GM18858 (cell line): ENCODE results near the gene TMEM132D.

Experiments
- ATAC-seq: cut with Tn5 transposase; IDR thresholded peaks from one replicate; pipeline ENCODE4 v1.9.1; 2021; ENCODE audit not compliant: unreplicated experiment

Gene TMEM132D

GRCh38 chr12:129483111-129483893 lies 420.5 kb downstream of the TMEM132D start:
- ATAC-seq: no peak

DNA sequence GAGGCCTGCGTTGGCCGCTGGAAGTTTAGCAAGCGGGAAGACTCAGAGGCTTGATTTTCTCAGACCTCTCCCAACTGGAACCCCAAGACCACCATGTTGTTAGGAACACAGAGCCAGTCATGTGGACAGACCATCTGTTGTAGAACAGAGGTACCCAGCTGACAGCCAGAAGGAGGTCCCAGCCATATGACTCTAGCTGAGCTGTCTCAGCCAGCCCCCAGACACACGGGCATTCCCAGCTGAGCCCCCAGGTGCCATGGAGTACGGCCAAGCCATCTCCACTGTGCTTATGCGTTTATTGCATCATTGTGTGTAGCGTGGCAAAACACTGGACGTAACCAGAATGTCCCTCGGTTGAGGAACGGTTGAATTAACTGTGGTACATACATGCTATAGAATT lies 421.9 kb downstream of the TMEM132D start:
- no peak for ATAC-seq

DNA sequence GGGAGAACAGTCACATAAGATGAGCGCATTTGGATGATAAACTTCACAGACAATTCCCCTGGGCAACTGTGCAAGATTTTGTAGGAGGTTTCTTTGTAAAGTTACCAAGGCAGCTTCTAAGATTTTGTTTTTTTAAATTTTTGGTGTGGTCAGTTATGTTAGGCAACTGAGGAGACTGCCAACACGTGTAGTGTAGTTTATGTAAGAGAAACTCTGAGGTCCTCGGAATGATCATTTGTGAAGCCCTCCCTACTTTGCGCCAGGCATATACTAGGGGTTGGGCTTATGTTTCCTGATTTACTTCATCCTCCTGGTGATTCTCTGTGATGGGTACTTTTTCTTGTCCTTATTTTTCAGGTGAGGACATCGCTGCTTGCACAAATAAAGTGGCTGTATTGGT lies 433.6 kb downstream of the TMEM132D start:
- no peak for ATAC-seq

DNA sequence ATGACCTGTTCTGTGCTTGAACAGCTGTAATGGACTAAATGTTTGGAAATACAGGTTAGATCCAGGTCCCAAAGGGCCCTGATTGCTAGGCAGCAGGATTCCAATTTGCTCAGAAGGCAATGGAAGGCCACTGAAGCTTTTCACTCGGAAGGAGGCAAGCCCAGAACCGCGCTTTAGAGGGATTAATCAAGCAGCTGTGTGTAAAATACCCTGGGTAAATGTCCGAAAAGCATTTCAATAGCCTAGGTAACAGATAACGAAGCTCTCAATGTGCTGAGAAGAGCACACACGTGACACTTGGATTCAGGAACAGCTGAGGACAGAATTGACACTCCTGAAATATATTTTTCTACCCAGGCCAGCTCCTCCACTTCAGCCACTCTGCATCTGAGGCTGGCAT lies 436.1 kb downstream of the TMEM132D start:
- ATAC-seq: no peak

GRCh38 chr12:129467289-129467688 lies 436.5 kb downstream of the TMEM132D start:
- no peak for ATAC-seq

GRCh38 chr12:129466499-129466898 lies 437.3 kb downstream of the TMEM132D start:
- ATAC-seq: no peak

DNA sequence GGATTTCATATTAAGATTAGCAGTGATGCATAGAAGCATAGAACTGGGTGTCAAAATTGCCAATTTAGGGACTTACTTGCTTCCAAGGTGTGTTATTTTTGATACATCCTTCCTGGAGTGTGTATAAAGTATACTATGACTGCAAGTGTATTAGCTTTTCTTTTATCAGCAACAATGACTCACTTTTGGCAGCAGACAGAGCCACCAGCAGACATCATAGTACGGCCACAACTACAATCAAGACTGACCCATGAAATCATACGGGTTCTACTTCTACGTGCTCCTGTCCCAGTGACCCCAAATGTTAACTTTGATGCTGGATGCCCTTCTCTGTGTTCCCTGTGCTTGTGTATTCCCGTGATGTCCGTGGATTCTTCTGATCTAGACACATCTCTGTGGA lies 443.9 kb downstream of the TMEM132D start:
- ATAC-seq: no peak

GRCh38 chr12:129446696-129447095 lies 457.1 kb downstream of the TMEM132D start:
- no peak for ATAC-seq

DNA sequence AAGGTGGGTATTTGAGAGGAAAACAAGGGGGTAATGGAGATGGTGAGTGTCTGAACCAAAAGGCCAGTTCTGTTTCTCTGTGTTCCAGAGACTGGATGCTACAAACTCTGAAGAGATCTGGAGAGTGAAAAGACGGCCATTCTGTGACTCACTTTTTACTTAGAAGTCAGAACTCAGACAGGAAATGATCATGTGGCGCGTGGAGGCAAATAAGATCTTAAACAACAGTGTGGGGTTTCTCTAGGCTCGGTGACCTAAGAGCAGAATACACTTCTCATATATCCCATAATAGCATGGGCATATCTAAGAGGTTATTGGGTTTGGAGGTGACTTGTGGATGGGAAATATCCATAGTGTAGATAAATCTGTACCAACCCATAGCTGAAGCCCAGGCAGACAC lies 463.5 kb downstream of the TMEM132D start:
- no peak for ATAC-seq

DNA sequence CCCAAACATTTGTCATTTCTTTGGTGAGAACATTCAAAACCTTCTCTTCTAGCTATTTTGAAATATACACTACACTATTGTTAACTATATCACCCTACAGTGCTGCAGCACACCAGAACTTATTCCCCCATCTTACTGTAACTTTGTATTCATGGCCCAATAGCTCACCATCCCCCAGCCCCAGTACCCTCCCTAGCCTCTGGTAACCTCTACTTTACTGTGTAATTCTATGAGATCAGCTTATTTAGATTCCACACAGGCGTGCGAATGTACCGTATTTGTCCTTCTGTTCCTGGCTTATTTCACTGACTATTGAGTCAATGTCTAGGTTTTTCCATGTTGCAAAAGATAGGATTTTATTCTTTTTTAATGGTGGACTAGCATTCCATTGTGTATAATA lies 469.0 kb downstream of the TMEM132D start:
- no peak for ATAC-seq

GRCh38 chr12:129428240-129428936 lies 475.4 kb downstream of the TMEM132D start:
- ATAC-seq: no peak

DNA sequence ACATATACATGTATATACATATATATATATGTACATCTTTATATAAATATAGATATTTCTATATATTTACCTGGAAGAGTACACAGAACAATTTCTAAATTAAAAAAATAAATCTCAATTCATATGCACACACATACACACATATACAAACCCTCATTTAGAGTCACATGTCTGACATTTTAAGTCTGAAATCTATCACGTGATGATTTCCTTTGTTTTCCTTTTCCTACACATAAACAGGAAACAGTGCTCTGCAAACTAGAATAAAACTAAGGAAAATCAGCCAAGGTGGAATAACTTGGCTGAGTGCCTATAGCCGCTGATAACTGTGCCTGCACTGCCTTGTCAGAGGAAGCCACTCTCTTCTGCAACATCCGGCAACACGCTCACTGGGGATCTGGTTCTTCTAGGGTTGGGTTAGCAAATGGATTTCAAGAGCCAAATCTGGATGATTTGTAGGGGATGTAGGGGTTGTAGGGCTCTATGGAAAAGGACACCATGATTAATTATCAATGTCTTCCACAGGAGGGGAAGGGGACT lies 480.7 kb downstream of the TMEM132D start:
- ATAC-seq: no peak

GRCh38 chr12:129413295-129413694 lies 490.5 kb downstream of the TMEM132D start:
- ATAC-seq: no peak

- no peak for ATAC-seq
Observed at GRCh38 chr12:129409281-129409680, 494.5 kb downstream of the TMEM132D start.

DNA sequence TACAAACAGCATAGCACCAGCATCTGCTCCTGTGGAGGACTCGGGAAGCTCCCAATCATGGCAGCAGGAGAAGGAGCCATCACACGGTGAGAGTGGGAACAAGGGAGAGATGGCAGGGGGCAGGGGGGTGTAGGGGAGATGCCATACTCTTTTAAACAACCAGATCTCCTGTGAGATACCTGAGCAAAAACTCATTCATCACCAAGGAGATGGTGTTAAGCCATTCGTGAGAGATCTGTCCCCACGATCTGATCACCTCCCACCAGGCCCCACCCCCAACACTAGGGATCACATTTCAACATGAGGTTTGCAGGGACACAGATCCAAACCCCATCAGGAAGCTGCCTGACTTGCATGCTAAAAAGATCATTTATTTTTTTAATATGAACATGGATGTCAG lies 499.3 kb downstream of the TMEM132D start:
- ATAC-seq: no peak

GRCh38 chr12:129401572-129401971 lies 502.3 kb downstream of the TMEM132D start:
- no peak for ATAC-seq

- ATAC-seq: no peak
Observed at GRCh38 chr12:129394177-129394825, 509.5 kb downstream of the TMEM132D start.

GRCh38 chr12:129393357-129393937 lies 510.4 kb downstream of the TMEM132D start:
- no peak for ATAC-seq

GRCh38 chr12:129385637-129385990 lies 518.2 kb downstream of the TMEM132D start:
- no peak for ATAC-seq

DNA sequence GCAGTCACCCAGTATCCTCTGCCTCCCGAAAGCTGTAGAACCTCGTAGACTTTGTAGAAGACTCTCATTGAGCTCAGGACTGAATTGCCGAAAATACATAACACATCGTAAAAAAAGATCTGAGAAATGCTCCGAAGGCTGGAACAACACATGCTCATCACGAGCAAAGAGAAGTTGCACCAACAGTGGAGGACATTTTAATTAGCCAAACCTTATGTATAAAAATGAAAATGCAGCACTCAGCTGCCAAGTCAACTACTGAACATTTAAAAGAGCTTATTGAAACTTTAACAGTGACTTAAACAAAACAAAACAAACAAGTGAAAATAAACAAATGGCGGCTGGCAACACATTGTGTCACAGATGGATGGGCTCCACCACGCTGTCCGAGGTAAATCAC lies 519.9 kb downstream of the TMEM132D start:
- no peak for ATAC-seq

- ATAC-seq: no peak
Observed at GRCh38 chr12:129381715-129382114, 522.1 kb downstream of the TMEM132D start.
